Measurements from ENCODE around the gene PAQR9.

DNA sequence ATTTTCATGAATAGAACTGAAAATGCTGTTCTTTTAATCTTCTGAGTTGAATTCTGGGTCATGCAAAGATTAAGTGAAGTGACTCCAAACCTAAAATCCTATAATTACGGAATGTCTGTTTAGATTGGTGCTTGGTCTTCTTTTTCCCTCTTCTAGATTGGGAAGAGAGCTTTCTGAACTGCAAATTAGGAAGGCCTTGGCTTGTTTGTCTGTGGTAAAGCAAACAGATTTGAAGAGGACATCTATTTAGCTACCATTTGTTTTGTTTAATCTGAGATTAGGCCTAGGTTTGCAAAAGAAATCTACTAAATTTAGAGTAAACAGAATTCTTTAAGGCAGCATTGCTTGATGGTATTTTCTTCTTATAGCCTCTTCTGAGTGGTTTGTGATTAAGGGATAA is 23.5 kb downstream of the PAQR9 start:
- TF ChIP-seq, protein P1, sequence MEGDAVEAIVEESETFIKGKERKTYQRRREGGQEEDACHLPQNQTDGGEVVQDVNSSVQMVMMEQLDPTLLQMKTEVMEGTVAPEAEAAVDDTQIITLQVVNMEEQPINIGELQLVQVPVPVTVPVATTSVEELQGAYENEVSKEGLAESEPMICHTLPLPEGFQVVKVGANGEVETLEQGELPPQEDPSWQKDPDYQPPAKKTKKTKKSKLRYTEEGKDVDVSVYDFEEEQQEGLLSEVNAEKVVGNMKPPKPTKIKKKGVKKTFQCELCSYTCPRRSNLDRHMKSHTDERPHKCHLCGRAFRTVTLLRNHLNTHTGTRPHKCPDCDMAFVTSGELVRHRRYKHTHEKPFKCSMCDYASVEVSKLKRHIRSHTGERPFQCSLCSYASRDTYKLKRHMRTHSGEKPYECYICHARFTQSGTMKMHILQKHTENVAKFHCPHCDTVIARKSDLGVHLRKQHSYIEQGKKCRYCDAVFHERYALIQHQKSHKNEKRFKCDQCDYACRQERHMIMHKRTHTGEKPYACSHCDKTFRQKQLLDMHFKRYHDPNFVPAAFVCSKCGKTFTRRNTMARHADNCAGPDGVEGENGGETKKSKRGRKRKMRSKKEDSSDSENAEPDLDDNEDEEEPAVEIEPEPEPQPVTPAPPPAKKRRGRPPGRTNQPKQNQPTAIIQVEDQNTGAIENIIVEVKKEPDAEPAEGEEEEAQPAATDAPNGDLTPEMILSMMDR (IDR thresholded peaks at IDR 0.05) = no peak
- no peak for TF ChIP-seq POLR2A (IDR thresholded peaks at IDR 0.05)

Measured in heart left ventricle (tissue), 13 donors.